Osteocyte (in vitro differentiated cells): ENCODE results near the gene CDS1. TPM values are rescaled to one million over a fixed set of nuclear protein-coding genes. Genes with fewer than 3 reads are reported as not detected.
"Not testable (repeated sequence)": the region's sequence is repeated elsewhere in the genome, so short reads cannot be mapped to it uniquely, and the experiment has no call there.

Experiments used
- DNase-seq: peaks from one replicate; pipeline ENCODE4 v3.0.0; 2021; ENCODE audit warnings: mixed read lengths; ENCODE audit not compliant: unreplicated experiment; ENCODE audit errors: extremely low spot score
- H3K27ac Mint-ChIP-seq: one replicate; pipeline ENCODE4 v1.8.0; 2021; ENCODE audit warnings: mild to moderate bottlenecking, mixed read lengths; ENCODE audit not compliant: unreplicated experiment
- H3K27me3 Mint-ChIP-seq: one replicate; pipeline ENCODE4 v1.8.0; 2021; ENCODE audit warnings: mixed read lengths; ENCODE audit not compliant: unreplicated experiment
- H3K36me3 Mint-ChIP-seq: one replicate; pipeline ENCODE4 v1.8.0; 2021; ENCODE audit warnings: mixed read lengths; ENCODE audit not compliant: unreplicated experiment
- H3K4me1 Mint-ChIP-seq: one replicate; pipeline ENCODE4 v1.8.0; 2021; ENCODE audit warnings: mixed read lengths; ENCODE audit not compliant: unreplicated experiment
- H3K4me3 Mint-ChIP-seq: one replicate; pipeline ENCODE4 v1.8.0; 2021; ENCODE audit warnings: mild to moderate bottlenecking, moderate library complexity, mixed read lengths; ENCODE audit not compliant: unreplicated experiment
- H3K9me3 Mint-ChIP-seq: one replicate; pipeline ENCODE4 v1.8.0; 2021; ENCODE audit warnings: mixed read lengths; ENCODE audit not compliant: unreplicated experiment
- CTCF ChIP-seq: fragments of 200-600 bp; sonication (generic); IDR thresholded peaks from 2 replicates; pipeline ENCODE4 v1.5.0; 2021; ENCODE audit warnings: antibody characterized with exemption, mild to moderate bottlenecking, moderate library complexity
- total RNA-seq: library from RNA; stranded (reverse); gene quantifications from 2 replicates; pipeline ENCODE4 v1.2.1, GENCODE V29; 2021

Gene CDS1
- total RNA-seq, 1 donor from 2014 or later: not detected

GRCh38 chr4:84661191-84661939 lies 78.4 kb downstream of the CDS1 start:
- H3K4me3 Mint-ChIP-seq: no peak overlapping the region
- DNase-seq: no peak
- no peak overlapping the region for H3K27ac Mint-ChIP-seq
- TF ChIP-seq CTCF: no peak
- no peaks in the 10 kb centered on the region for H3K4me1 Mint-ChIP-seq
- H3K9me3 Mint-ChIP-seq: peaks cover 14% of the 10 kb centered on the region
- H3K36me3 Mint-ChIP-seq: peaks cover 14% of the 10 kb centered on the region
- no peaks in the 10 kb centered on the region for H3K27me3 Mint-ChIP-seq

- not testable (repeated sequence) for H3K4me3 Mint-ChIP-seq, H3K4me1 Mint-ChIP-seq, H3K27me3 Mint-ChIP-seq, DNase-seq, H3K27ac Mint-ChIP-seq
- peaks cover 33% of the 10 kb centered on the region for H3K36me3 Mint-ChIP-seq
- peaks cover 11% of the 10 kb centered on the region for H3K9me3 Mint-ChIP-seq
Measured at GRCh38 chr4:84664767-84665166, 81.8 kb downstream of the CDS1 start.

GRCh38 chr4:84666439-84666838 lies 83.5 kb downstream of the CDS1 start:
- H3K27me3 Mint-ChIP-seq: no peaks in the 10 kb centered on the region
- no peak overlapping the region for H3K27ac Mint-ChIP-seq
- H3K4me3 Mint-ChIP-seq: no peak overlapping the region
- TF ChIP-seq CTCF: no peak
- no peaks in the 10 kb centered on the region for H3K4me1 Mint-ChIP-seq
- DNase-seq: no peak
- H3K36me3 Mint-ChIP-seq: peaks cover 42% of the 10 kb centered on the region
- peaks cover 11% of the 10 kb centered on the region for H3K9me3 Mint-ChIP-seq

- DNase-seq: no peak
- Mint-ChIP-seq H3K4me1 (peaks cover 12% of the 10 kb centered on the region), H3K9me3 (peaks cover 11% of the 10 kb centered on the region), H3K4me3 (no peak overlapping the region), H3K27ac (no peak overlapping the region), H3K36me3 (peaks cover 57% of the 10 kb centered on the region), H3K27me3 (no peaks in the 10 kb centered on the region)
- TF ChIP-seq CTCF: no peak
Measured at GRCh38 chr4:84669201-84669600, 86.3 kb downstream of the CDS1 start.

GRCh38 chr4:84672177-84672576 lies 89.2 kb downstream of the CDS1 start:
- Mint-ChIP-seq H3K27ac (no peak overlapping the region), H3K9me3 (no peaks in the 10 kb centered on the region), H3K4me3 (no peak overlapping the region), H3K27me3 (no peaks in the 10 kb centered on the region), H3K36me3 (peaks cover 52% of the 10 kb centered on the region), H3K4me1 (peaks cover 12% of the 10 kb centered on the region)
- no peak for TF ChIP-seq CTCF
- DNase-seq: no peak
